ENCODE measurements around the gene ADRA2C. TPM values are rescaled to one million over a fixed set of nuclear protein-coding genes. Genes with fewer than 3 reads are reported as not detected.

The ADRA2C gene
- total and polyA plus RNA-seq, 11 donors = 3.4 to 7.7 (median 5.0) TPM

- no peak overlapping the region for H3K4me3 ChIP-seq
- ATAC-seq (no peak), DNase-seq (peak in 1 of 5 donors; percentile 26)
- no peak for TF ChIP-seq CTCF (IDR thresholded peaks at IDR 0.05)
- TF ChIP-seq POLR2A (IDR thresholded peaks at IDR 0.05) = no peak
- peaks cover 0 to 18% (median 0%) of the 10 kb centered on the region in 9 donors for H3K27me3 ChIP-seq
- H3K9me3 ChIP-seq = peaks cover 0 to 34% (median 14%) of the 10 kb centered on the region in 12 donors
- no peak overlapping the region for H3K27ac ChIP-seq
- H3K4me1 ChIP-seq = no peaks in the 10 kb centered on the region
- H3K36me3 ChIP-seq = no peaks in the 10 kb centered on the region
- 45 to 58% (median 54%) methylated on average over 3 of the region's 3 CpGs for WGBS, 4 donors
- intact Hi-C loops (cut with DNase I) = no loop called here
Observed at GRCh38 chr4:3793545-3793944, 27.4 kb downstream of the ADRA2C start.

GRCh38 chr4:3796960-3797359 lies 30.8 kb downstream of the ADRA2C start:
- DNase-seq = no peak
- Histone ChIP-seq H3K36me3 (no peaks in the 10 kb centered on the region), H3K9me3 (peaks cover 0 to 34% (median 14%) of the 10 kb centered on the region in 12 donors), H3K27me3 (peaks cover 0 to 27% (median 4%) of the 10 kb centered on the region in 9 donors), H3K4me1 (no peaks in the 10 kb centered on the region), H3K4me3 (no peak overlapping the region), H3K27ac (no peak overlapping the region)
- ATAC-seq = no peak
- TF ChIP-seq CTCF (IDR thresholded peaks at IDR 0.05) (no peak), POLR2A (IDR thresholded peaks at IDR 0.05) (no peak)
- 80 to 91% (median 90%) methylated on average over 2 of the region's 2 CpGs for WGBS, 4 donors
- intact Hi-C loops (cut with DNase I) = no loop called here

GRCh38 chr4:3797831-3798790 lies 31.9 kb downstream of the ADRA2C start:
- DNase-seq = peak in 1 of 5 donors; percentile 48
- Histone ChIP-seq H3K36me3 (no peaks in the 10 kb centered on the region), H3K27me3 (peaks cover 0 to 29% (median 8%) of the 10 kb centered on the region in 9 donors), H3K4me1 (no peaks in the 10 kb centered on the region), H3K27ac (no peak overlapping the region), H3K4me3 (no peak overlapping the region), H3K9me3 (peaks cover 0 to 34% (median 14%) of the 10 kb centered on the region in 12 donors)
- no peak for ATAC-seq
- intact Hi-C loops (cut with DNase I) = no loop called here
- WGBS, 4 donors = 79 to 83% (median 81%) methylated on average over 27 to 28 of the region's 28 CpGs
- no peak for TF ChIP-seq POLR2A (IDR thresholded peaks at IDR 0.05)
- TF ChIP-seq CTCF (IDR thresholded peaks at IDR 0.05) = no peak

GRCh38 chr4:3799496-3799895 lies 33.3 kb downstream of the ADRA2C start:
- no peak overlapping the region for H3K4me3 ChIP-seq
- H3K4me1 ChIP-seq = no peaks in the 10 kb centered on the region
- TF ChIP-seq POLR2A (IDR thresholded peaks at IDR 0.05) (no peak), CTCF (IDR thresholded peaks at IDR 0.05) (no peak)
- H3K27ac ChIP-seq = no peak overlapping the region
- intact Hi-C loops (cut with DNase I) = no loop called here
- H3K9me3 ChIP-seq = peaks cover 0 to 27% (median 14%) of the 10 kb centered on the region in 12 donors
- DNase-seq (peak in 1 of 5 donors; percentile 34), ATAC-seq (no peak)
- peaks cover 0 to 38% (median 8%) of the 10 kb centered on the region in 9 donors for H3K27me3 ChIP-seq
- WGBS, 4 donors = 81 to 87% (median 83%) methylated on average over 5 to 13 of the region's 13 CpGs
- no peaks in the 10 kb centered on the region for H3K36me3 ChIP-seq
